GM21515 (cell line): ENCODE measurements around the gene CASR.

Source experiments
- ATAC-seq: cut with Tn5 transposase; IDR thresholded peaks from one replicate; pipeline ENCODE4 v1.9.1; 2021; ENCODE audit not compliant: unreplicated experiment

CASR gene

DNA sequence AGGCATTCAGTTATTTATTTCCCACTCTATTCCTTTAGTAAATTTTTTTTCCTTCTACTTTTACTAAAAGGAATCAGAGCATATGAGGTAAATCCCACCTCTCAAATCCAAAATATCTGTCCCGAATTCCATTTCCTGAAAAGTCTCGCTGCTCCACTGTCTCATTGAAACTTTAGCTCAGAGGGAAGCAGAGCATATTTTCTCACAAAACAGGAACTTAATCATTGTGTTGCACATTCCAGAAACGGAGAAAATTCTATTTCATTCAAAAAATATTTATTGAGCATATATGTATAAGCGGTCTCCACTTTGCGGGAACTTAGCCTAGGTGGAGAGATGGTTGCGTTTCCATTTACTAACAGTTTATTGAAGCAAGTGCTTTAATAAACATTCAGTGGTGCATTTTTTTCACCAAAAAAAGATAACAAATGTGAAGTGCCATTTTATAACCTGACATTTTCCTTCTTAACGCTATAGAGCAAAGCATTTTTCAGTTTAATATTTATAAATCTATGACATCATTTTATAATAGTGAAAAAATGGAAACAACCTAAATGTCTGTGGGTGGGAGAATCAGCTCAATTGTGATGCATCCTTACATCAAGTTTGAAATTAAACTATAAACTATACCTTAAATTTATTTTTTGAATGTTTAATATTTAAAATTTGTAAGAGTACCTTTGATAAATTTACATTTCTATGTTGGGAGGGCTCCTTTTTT is 74.3 kb downstream of the CASR start:
- no peak for ATAC-seq

DNA sequence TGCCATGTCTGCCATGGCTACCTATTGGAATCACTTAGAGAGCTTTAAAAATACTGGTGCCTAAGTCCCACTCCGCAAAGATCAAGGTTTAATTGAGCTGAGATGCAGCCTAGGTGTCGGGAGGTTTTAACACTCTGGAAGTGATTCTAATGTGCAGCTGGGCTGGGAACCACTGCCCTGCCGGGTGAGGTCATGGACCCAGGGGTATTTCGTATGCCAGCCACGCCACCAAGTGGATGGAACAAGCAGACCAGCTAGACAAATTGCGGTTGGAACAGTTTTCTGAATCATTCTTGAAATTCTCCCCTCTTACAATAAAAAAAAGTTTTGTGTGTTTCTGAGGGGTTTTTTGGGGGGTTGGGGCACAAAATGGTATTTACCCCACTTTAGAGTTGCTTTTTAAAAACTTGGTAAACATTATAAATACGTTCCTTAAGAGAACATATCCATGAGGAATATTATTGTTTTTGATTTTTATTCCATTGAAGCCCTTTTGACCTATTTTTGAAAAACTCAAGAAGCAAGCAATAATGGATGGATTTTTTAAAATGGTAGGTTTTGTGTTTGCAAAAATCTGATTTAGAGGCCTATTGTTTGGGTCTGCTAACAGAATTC is 75.4 kb downstream of the CASR start:
- peak; percentile 85 for ATAC-seq

DNA sequence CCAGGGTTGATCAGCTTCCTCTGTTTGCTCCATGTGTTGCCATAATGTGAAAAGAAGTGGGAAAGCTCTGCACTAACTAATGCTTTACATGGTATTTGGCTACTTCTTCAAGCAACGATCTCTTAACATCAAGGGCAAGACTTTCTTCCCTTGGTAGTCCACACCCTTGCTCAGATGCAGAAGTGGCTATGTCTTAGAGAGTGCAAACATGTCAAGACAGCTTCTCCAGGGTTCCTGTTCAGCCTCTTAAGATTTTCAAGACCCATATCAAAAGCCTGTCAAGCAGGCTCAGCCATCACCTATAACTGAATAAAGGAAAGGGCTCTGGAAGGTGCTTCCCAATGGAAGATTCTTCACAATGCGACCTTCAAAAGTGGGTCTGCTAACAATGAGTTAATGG is 76.7 kb downstream of the CASR start:
- ATAC-seq, result no peak

DNA sequence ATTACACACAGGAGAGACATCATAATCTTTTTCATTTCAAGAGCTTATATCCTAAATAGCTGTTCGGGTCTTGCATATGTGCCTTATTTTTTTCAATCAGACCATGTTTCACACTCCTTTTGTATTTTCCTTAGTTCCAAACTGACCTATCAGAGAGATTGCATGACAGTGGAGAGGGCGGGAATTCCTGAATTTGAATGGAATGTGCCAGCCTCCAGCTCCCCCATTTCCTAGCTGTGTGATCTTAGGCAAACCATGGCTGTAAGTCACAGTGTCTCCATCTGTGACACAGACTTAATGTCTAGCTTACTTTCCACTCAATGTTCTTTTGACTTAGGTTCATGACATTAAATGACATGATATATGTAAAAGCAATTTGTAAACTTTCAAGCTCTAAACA is 79.6 kb downstream of the CASR start:
- no peak for ATAC-seq

DNA sequence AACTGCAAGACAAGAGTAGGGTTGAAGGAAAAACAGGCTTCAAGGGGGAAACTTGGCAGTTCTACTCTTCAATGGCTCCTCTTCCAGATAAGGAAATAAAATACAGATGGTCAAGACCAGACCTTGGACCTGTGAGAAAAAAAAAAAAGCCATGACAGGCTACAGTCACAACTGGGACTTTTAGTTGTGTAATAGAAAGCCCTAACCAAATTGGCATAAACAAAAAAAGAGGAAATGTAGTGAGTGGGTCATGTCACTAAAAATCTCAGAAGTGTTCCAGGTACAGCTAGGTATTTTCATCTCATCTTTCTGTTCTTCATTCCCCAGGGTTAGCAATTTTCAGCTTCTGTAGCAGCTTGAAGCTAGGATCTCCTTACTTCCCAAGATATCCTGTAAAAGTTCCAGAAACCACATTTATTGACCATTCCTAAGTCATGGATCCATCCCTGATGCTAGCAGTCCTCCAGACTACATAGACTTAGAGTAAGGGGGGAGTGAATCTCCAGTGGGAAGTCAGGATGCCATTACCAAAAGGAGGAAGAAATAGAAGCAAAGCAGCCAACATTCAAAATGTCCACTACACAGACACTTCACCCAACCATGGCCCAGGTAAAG is 80.6 kb downstream of the CASR start:
- no peak for ATAC-seq

DNA sequence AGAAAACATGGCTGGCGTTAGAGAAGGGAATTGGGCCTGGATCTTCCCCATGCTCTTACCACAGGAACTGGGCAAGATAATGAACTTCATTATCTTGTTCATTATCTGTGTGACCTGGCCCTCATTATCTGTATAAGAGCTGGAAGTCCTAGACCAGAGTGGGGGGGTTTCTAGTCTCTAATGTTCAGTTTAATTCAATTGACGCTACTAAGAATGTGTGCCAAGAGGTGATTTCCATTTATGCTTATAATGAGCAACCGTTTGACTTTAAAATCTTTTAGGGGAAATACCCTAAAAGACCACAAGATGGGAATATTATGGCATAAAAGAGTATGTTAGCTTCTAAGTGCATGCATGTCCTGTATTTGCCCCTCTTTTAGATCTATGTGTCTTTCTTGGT is 82.5 kb downstream of the CASR start:
- no peak for ATAC-seq

DNA sequence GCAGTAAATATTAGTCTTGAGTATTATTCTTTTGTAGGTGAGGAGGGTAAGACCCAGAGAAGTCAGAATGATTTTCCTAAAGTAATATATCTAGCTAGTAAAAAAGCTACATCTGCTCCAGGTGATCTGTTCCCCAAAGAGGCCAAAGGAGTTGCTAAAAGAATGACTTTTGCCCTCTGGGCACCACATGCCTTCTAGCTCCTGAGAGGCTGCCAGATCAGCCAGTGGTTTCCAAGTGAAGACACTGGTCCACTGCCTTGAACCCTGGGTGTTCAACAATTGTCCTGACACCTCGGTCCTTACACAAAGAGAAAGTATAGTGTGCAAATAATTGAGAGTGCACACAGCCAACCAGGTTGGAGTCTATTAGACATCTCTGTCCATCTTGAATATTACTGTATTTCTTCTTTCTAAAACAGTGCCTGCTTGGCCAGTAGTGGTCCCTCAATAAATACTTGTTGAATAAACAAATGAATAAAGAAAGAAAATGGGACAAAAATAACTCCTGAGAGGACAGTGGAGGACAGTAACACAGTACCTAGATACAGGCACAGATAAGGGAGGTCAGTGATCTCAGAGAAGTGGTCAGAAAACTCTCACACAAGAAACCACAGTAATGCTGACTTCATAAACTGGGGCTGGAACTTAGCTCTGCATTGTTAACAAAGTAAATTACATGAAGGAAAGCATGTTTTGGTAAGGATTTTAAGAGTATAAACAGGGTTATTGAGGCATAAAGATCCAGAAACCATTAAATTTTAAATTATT is 85.0 kb downstream of the CASR start:
- no peak for ATAC-seq

DNA sequence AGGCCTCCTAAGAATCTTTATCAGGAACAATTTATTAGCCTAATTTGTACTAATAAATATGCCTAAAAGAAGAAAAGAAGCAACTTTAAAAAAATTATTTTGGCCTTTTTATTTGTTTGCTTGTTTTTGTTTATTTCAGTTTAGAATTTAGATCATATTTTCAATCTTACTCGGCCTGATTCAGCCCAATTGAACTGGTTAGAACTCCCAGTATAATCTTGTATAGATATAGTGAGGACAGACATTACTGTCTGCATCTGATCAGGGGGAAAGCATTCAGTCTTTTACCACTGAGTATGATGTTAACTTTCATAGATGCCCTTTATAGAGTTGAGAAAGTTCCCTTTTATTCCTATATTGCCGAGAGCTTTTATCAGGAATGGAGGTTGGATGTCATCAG is 85.6 kb downstream of the CASR start:
- no peak for ATAC-seq

DNA sequence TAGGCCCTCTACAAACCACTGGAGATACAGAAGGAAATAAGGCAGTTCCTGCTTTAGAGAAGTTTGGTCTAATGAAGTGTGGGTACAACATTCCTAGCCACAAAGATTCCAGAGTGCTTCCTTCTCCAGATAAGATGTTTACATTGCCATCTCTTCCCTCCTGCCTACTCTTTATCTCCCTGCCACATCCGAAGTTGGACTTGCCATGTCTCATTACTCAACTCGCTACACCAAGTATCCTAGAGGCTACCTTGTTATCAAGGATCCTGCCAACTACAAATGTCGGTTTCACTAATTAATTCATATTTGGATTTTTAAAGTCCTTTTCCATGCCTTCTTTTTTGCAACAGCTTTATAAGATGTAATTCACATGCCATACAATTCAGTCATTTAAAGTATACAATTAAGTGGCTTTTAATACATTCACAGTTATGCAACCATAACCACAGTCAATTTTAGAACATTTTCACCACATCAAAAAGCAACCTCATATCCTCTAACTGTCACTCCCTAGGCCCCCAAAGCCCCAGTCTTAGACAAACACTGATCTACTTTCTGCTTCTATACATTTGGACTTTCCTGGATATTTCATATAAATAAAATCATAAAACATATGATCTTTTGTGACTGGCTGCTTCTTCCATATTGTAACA is 87.9 kb downstream of the CASR start:
- no peak for ATAC-seq

DNA sequence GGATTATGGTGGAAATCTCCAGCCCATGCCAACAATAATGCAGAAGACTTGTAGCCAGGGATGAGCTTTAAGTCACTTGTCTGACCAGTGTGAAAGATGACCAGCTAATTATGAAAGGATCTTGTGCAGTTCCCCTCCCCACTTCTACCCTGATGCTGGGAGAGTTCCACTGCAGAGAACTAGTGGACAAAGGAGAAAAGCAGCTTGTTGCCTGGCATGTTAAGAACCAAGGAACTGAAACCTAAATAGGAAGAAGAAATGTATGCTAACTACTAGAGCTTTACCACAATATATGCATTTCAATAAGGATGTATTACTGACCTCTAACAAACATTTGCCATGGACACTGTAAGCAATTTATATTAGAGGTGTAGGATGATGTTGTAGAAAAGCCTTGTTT is 89.4 kb downstream of the CASR start:
- ATAC-seq, result no peak

DNA sequence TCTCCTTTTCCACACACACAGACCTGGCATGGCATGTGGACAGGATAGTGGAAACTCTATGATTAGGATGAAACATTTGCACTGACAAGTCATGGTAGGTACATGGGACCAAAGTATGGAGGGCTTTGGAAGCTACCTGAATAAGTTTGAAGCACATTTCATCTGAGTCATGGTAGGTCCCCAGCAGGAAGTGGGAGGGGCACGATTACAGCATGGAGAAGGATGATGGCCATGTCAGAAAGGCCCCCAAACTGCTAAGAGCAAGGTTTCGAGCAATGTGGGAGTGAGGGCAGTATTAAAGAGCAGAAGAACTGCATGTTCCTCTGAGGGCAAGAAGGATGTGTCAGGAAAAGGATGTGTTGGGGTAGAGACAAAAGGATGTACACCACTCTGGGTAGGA is 90.0 kb downstream of the CASR start:
- ATAC-seq, result no peak

DNA sequence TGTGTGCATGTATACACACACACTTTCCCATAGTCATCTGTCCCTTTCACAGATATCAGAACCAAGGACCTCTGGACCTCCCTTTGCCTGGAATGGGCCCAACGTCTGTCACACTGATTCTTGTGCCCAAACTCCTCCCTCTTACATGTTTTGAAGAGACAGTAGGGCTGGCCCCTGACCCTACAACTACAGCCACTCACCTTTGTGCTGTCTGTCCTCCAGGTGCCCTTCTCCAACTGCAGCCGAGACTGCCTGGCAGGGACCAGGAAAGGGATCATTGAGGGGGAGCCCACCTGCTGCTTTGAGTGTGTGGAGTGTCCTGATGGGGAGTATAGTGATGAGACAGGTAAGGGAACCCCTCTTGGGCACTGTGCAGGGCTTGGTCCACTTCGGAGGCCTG is 98.4 kb downstream of the CASR start:
- ATAC-seq, result no peak

DNA sequence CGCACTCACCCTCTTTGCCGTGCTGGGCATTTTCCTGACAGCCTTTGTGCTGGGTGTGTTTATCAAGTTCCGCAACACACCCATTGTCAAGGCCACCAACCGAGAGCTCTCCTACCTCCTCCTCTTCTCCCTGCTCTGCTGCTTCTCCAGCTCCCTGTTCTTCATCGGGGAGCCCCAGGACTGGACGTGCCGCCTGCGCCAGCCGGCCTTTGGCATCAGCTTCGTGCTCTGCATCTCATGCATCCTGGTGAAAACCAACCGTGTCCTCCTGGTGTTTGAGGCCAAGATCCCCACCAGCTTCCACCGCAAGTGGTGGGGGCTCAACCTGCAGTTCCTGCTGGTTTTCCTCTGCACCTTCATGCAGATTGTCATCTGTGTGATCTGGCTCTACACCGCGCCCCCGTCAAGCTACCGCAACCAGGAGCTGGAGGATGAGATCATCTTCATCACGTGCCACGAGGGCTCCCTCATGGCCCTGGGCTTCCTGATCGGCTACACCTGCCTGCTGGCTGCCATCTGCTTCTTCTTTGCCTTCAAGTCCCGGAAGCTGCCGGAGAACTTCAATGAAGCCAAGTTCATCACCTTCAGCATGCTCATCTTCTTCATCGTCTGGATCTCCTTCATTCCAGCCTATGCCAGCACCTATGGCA is 100.5 kb downstream of the CASR start:
- ATAC-seq, result no peak

DNA sequence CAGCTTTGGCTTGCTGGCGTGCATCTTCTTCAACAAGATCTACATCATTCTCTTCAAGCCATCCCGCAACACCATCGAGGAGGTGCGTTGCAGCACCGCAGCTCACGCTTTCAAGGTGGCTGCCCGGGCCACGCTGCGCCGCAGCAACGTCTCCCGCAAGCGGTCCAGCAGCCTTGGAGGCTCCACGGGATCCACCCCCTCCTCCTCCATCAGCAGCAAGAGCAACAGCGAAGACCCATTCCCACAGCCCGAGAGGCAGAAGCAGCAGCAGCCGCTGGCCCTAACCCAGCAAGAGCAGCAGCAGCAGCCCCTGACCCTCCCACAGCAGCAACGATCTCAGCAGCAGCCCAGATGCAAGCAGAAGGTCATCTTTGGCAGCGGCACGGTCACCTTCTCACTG is 101.0 kb downstream of the CASR start:
- no peak for ATAC-seq

DNA sequence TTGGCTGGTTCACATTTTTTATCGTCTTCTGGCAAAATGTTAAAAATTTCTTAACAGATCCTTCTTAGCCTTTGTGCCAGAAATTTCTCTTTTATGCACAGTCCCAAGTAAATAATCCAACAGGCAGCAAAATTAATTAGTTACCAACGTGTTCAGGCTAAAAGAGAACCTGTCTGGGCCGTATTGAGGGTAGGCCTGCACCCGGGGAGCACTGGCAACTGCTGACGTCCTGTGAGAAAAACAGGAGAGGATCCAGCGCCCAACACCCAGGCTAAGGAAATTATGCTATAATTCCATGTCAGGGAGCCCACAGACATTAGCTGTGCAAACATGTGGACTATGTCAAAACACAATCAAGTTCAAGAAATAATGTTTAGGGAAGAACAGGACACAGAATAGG is 110.9 kb downstream of the CASR start:
- no peak for ATAC-seq

DNA sequence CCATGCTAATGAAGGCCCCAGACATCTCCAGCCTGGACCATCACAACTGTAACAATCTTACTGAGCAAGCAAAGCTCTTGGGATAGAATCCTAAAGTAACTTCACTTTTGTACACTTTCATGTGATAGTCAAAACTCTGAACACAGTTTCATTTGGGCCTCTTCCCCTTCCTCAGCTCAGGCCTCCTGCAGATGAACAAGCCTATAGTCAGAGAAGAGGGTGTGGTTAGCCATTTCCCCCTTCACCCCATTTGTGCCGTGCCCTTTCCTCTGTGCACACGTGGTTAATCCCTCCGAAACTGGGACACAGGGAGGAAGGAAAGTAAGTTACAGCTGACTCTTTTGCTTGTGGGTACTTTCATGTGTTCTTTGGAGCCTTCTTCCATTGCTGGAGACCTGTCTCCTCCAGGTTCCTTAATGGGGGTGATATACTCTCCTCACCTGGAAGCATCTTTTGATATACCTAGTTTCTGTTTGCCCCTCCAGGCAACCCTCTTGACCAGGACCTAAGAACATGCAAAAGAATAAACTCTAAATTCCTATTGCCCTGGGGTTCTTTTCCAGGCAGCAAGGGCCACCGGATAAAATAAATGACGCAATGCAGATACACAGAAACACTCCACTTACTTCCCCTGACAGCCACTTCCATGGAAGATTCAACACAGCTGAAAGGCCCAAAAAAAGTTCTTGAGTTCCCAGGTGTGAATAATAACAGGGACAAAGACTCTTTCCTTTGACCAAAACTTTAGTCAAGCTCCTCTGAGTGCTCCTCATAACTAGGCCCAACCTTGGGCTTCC is 112.0 kb downstream of the CASR start:
- ATAC-seq, result no peak

DNA sequence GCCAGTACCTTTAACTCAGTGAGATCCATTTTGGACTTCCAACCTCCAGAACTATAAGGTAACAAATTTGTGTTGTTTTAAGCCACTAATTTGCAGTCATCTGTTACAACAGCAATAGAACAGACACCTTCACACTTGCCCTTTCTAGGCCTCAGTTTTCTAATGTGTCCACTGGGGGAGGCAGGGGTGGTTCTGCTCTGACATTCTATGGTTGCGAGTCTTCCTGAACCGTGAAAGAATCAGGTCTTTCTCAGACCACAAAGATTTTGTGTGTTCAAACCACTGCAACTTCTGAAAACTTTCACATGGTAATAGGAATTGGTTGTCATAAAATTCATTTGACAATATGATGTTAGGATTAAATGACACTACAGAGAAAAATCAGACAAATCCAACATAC is 114.8 kb downstream of the CASR start:
- peak; percentile 65 for ATAC-seq

DNA sequence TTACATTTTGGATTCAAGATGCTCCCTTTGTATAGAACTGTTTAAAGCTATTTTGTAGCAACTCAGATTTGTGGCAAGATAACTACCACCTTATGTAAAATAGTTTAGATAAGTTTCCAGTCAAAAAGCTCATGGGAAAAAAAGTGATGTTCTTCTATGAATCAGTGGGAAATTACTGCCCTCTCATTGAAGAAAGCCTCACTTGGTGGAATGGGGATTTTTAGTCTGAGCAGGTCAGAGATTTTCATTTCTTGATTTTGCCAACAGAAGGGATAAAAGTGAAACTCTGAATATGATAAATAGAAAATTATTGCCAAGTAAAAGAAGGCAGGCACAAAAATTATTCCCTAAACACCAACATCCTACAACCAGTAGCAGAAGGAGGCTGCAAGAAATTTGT is 115.7 kb downstream of the CASR start:
- no peak for ATAC-seq

DNA sequence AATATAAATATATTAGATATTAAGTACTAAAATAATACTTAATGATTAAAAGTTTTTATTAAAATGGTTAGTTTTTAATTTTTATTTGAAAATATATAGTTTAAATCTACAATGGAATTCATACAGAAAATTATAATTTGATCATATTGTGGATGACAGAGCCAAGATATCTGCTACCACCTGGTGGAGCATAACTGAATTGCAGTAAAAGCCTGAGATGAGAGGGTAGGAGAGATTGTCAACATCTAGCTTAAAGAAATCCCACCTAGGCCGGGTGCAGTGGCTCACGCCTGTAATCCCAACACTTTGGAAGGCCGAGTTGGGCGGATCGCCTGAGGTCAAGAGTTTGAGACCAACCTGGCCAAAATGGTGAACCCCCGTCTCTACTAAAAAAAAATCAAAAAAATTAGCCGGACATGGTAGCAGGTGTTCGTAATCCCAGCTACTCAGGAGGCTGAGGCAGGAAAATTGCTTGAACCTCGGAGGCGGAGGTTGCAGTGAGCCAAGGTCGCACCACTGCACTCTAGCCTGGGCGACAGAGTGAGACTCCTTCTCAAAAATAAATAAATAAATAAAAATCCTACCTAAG is 116.5 kb downstream of the CASR start:
- ATAC-seq, result no peak

DNA sequence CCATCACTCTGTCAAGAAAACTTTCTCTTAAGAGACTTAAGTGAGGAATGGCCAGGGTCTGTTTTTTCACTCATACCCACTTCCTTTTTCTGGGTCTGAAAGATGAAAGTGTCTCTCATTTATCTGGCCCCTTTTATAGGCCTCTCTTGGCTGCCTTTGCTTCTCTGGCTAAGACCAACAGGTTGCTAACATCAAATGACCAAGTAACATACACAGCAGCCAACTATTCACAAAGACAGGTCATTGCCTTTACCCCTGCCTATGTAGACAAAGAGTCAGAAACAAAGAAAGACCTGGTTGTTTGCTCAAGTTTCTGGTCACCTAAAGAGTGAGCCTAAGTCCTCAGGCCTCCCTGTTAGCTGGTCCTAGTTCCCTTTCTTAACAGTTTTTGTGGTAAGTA is 117.6 kb downstream of the CASR start:
- peak; percentile 64 for ATAC-seq
